Vagina (tissue), 2 donors: ENCODE measurements around the gene PSMA8.

Experiments
- POLR2A ChIP-seq, 2 donors: fragments of 450-650 bp; IDR thresholded peaks; one replicate each; pipeline ENCODE4 v1.6.1; 2017; ENCODE audit warnings: antibody characterized with exemption in 2 of 2, mild to moderate bottlenecking in 2 of 2, moderate library complexity in 2 of 2
- POLR2AphosphoS5 ChIP-seq, 2 donors: sonication (generic); formaldehyde crosslinking; IDR thresholded peaks; one replicate each; pipeline ENCODE4 v1.9.0; 2017; ENCODE audit warnings: antibody characterized with exemption in 2 of 2, mild to moderate bottlenecking in 2 of 2, low read depth in 1 of 2; ENCODE audit not compliant: insufficient read depth in 1 of 2

DNA sequence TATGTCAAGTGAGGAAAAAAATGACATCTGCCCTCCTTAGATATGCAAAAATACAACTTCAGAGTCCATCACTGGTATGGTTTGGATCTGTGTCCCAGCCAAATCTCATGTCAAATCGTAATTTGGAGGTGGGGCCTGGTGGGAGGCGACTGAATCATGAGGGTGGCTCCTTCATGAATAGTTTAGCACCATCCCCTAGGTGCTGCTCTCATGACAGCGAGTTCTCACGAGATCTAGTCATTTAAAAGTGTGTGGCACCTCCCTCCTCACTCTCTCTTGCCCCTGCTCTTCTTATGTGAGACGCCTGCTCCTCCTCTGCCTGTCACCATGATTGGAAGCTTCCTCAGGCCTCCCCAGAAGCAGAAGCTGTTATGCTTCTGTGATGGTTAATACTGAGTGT is 5.9 kb upstream of the PSMA8 start:
- no peak for TF ChIP-seq POLR2AphosphoS5 (IDR thresholded peaks at IDR 0.05; ENCODE audit: insufficient read depth in 1 of 2, low read depth in 1 of 2)
- TF ChIP-seq POLR2A (IDR thresholded peaks at IDR 0.05): no peak
